Retinal pigment epithelial cell (primary cell): ENCODE data around the gene WDR59.

Experiments
- DNase-seq: peaks from one replicate; pipeline ENCODE4 v3.0.0-alpha.2; 2010; ENCODE audit warnings: low read depth
- H3K4me3 ChIP-seq: 2 replicates; pipeline ENCODE4 v1.5.1; 2011; ENCODE audit warnings: mild to moderate bottlenecking, low read length, control low read depth, moderate library complexity
- TF ChIP-seq, protein P1 (sequence below): conservative IDR thresholded peaks from 2 replicates; pipeline ENCODE4 v1.5.1; 2011; ENCODE audit warnings: low read depth, low read length, control low read depth, inconsistent platforms

The WDR59 gene

GRCh38 chr16:75025761-75026160 is 40.8 kb upstream of the WDR59 start:
- TF ChIP-seq, protein P1, sequence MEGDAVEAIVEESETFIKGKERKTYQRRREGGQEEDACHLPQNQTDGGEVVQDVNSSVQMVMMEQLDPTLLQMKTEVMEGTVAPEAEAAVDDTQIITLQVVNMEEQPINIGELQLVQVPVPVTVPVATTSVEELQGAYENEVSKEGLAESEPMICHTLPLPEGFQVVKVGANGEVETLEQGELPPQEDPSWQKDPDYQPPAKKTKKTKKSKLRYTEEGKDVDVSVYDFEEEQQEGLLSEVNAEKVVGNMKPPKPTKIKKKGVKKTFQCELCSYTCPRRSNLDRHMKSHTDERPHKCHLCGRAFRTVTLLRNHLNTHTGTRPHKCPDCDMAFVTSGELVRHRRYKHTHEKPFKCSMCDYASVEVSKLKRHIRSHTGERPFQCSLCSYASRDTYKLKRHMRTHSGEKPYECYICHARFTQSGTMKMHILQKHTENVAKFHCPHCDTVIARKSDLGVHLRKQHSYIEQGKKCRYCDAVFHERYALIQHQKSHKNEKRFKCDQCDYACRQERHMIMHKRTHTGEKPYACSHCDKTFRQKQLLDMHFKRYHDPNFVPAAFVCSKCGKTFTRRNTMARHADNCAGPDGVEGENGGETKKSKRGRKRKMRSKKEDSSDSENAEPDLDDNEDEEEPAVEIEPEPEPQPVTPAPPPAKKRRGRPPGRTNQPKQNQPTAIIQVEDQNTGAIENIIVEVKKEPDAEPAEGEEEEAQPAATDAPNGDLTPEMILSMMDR: no peak
- no peak overlapping the region for H3K4me3 ChIP-seq
- DNase-seq: peak; percentile 46

GRCh38 chr16:75024594-75024993 is 39.7 kb upstream of the WDR59 start:
- H3K4me3 ChIP-seq: no peak overlapping the region
- TF ChIP-seq, protein P1: no peak
- DNase-seq: no peak

DNA sequence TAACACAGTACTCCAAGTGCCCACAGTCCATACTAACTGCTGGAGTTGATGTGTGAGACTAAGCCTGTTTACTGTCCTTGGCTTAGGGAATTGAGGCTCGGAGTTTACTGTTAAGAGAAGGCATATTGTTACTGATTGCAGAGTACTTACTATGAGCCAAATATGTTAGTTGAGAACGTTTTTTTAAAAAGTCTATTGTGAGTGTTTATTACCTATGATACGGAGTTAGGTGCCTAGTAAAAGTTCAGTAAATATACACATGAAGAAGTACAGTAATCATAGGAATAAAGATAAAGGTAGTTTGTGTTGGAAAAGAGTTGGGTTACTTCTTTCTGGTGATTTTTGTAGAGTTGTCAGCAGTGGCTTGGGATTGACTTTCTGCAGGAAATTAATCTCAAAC is 39.3 kb upstream of the WDR59 start:
- H3K4me3 ChIP-seq: no peak overlapping the region
- DNase-seq: no peak
- TF ChIP-seq, protein P1: no peak

- H3K4me3 ChIP-seq: no peak overlapping the region
- DNase-seq: no peak
Observed at GRCh38 chr16:75023009-75023408, 38.1 kb upstream of the WDR59 start.

GRCh38 chr16:75022567-75022966 is 37.6 kb upstream of the WDR59 start:
- no peak overlapping the region for H3K4me3 ChIP-seq
- TF ChIP-seq, protein P1: no peak
- no peak for DNase-seq

More at GRCh38 chr16:75023009-75023408, 38.1 kb upstream of the WDR59 start:
- TF ChIP-seq, protein P1: no peak

- H3K4me3 ChIP-seq: no peak overlapping the region
- TF ChIP-seq, protein P1: no peak
- no peak for DNase-seq
Observed at GRCh38 chr16:75021410-75021809, 36.5 kb upstream of the WDR59 start.

GRCh38 chr16:75019586-75019985 is 34.7 kb upstream of the WDR59 start:
- TF ChIP-seq, protein P1: no peak
- DNase-seq: no peak

More at GRCh38 chr16:75019586-75019985, 34.7 kb upstream of the WDR59 start:
- H3K4me3 ChIP-seq: no peak overlapping the region
